Spleen (tissue), 11 donors: Measurements from ENCODE around the gene SPTBN5. TPM values are rescaled to one million over a fixed set of nuclear protein-coding genes. Genes with fewer than 3 reads are reported as not detected.
A peak's percentile ranks its signal among the peaks of the same experiment; 100 is the strongest.

Experiments
- DNase-seq: peaks from one replicate; pipeline ENCODE4 v3.0.0-alpha.2; 2020
- H3K27ac ChIP-seq, 8 donors: fragments of 200-600 bp; sonication (generic) in 7 of 8; 1 replicate in 4 of 8; 2 replicates in 4 of 8; pipeline versions ENCODE4 v1.5.0 to v1.8.0; 2016 to 2021; ENCODE audit warnings: inconsistent platforms in 4 of 8, mild to moderate bottlenecking in 4 of 8, moderate library complexity in 1 of 8
- H3K27me3 ChIP-seq, 7 donors: fragments of 200-600 bp; sonication (generic) in 6 of 7; replicated peaks in 1 of 7; 1 replicate in 4 of 7; 2 replicates in 3 of 7; pipeline versions ENCODE4 v1.5.0 to v1.8.0; 2016 to 2021; ENCODE audit warnings: inconsistent platforms in 3 of 7, mild to moderate bottlenecking in 1 of 7
- H3K36me3 ChIP-seq, 6 donors: fragments of 200-600 bp; sonication (generic) in 5 of 6; 1 replicate in 4 of 6; 2 replicates in 2 of 6; pipeline versions ENCODE4 v1.5.0 to v1.8.0; 2016 to 2021; ENCODE audit warnings: inconsistent platforms in 2 of 6
- H3K4me1 ChIP-seq, 6 donors: fragments of 200-600 bp; sonication (generic) in 5 of 6; 1 replicate in 3 of 6; 2 replicates in 3 of 6; pipeline versions ENCODE4 v1.5.0 to v1.8.0; 2016 to 2021; ENCODE audit warnings: inconsistent platforms in 3 of 6
- H3K4me3 ChIP-seq, 8 donors: fragments of 200-600 bp; sonication (generic) in 7 of 8; 1 replicate in 4 of 8; 2 replicates in 4 of 8; pipeline versions ENCODE4 v1.5.0 to v1.8.0; 2016 to 2021; ENCODE audit warnings: inconsistent platforms in 4 of 8, mild to moderate bottlenecking in 4 of 8, moderate library complexity in 2 of 8
- H3K9me3 ChIP-seq, 8 donors: fragments of 200-600 bp; sonication (generic) in 7 of 8; 1 replicate in 4 of 8; 2 replicates in 4 of 8; pipeline versions ENCODE4 v1.5.0 to v1.8.0; 2016 to 2021; ENCODE audit warnings: inconsistent platforms in 4 of 8
- CTCF ChIP-seq, 11 experiments: fragments of 200-600 bp in 7 of 11; fragments of 450-650 bp in 4 of 11; sonication (generic) in 4 of 11; IDR thresholded peaks in 8 of 11; conservative IDR thresholded peaks in 3 of 11; 1 replicate in 7 of 11; 2 replicates in 4 of 11; pipeline versions ENCODE4 v1.4.0 to v1.8.0; 2016 to 2021; ENCODE audit warnings: antibody characterized with exemption in 11 of 11, inconsistent platforms in 4 of 11, mild to moderate bottlenecking in 1 of 11
- POLR2A ChIP-seq, 3 donors: fragments of 450-650 bp; IDR thresholded peaks; one replicate each; pipeline ENCODE4 v1.5.1; 2017; ENCODE audit warnings: antibody characterized with exemption in 3 of 3, mild to moderate bottlenecking in 1 of 3
- POLR2AphosphoS5 ChIP-seq, 3 donors: sonication (generic); formaldehyde crosslinking; IDR thresholded peaks; one replicate each; pipeline ENCODE4 v1.5.1; 2017; ENCODE audit warnings: antibody characterized with exemption in 3 of 3
- WGBS, 5 donors: extraction: QIAGEN DNeasy Blood & Tissue Kit in 3 of 5; methylation state at CpG; one replicate each; pipeline versions ENCODE4 v1.1.5 to v1.1.7; 2013 to 2018; 5-methylcytosine and 5-hydroxymethylcytosine counted together
- intact Hi-C: fragments of 100-400 bp; cut with DNase I; formaldehyde crosslinking; loops from one replicate; pipeline ENCODE4 v1.15.0; 2023; ENCODE audit warnings: low total_unique reads
- polyA plus RNA-seq, 3 donors: library from polyadenylated mRNA; stranded (reverse); fragments of 200-250 nt; gene quantifications; one replicate each; pipeline ENCODE4 v1.2.1, GENCODE V29; 2013
- total RNA-seq, 7 donors: library from RNA; depleted of rRNA in 3 of 7; stranded (reverse); fragments of >200 nt in 3 of 7; fragmentation: NEBNext Ultra II Directional in 4 of 7; extraction: Animal tissue kit (Norgen Biotek cat#: 25700) in 4 of 7; gene quantifications; one replicate each; pipeline versions ENCODE4 v1.1.0 to v1.2.1, GENCODE V29; 2016 to 2021
- donor health status: healthy with polysubstance abuse.
- donor health status: DM: no; HTN: no; CAD: no; lungs with moderate emphysema.
- donor health status: DM: no; HTN: no; CAD: no.
- donor health status: Bipolar disorder and iron deficiency.
- donor health status: healthy.
- donor health status: DM: no; HTN: no; CAD: no.
- donor health status: DM: yes; HTN: yes; CAD: no.

The SPTBN5 gene
- total and polyA plus RNA-seq, 10 donors, result 0.19 to 2.0 (median 0.73) TPM

DNA sequence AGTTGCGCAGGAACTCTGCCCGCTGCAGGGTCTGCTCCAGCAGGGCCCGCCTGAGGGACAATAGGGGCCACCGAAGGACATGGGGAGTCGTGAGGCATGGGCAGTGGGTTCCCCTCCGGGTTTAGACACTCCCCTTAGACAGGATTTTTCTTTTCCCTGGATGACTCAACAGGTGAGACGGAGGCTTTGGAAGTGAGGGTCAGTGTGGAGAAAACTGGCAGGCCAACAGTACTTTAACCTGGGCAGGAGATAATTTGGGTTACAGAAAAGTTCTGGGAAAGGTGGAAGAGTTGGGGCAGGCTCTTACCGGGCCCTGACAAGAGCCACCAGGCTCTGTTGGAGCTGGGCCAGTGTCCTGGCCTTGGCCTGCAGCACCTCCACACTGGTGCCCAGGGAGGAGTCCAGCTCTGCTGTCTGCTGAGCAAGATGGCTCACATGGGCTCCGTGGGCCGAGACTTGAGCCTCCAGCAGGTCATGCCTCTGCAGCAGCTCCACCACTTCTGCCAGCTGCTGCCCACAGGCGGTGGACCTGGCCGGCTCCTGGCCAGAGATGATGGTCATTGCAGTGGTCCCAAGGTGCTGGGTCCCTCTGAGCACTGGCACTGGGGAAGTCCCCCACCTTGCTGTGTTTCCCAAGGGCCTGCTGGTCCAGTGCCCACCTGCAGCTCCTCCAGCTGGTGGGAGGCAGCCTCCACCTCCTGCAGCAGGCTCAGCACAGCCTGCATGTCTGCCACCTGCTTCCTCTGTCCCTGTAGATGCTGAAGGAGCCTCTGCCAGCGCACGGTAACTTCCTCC is 11.0 kb downstream of the SPTBN5 start:
- H3K4me3 ChIP-seq, result no peak overlapping the region
- no peaks in the 10 kb centered on the region for H3K36me3 ChIP-seq
- peaks cover 4 to 23% (median 17%) of the 10 kb centered on the region in 6 donors for H3K4me1 ChIP-seq
- no peak for TF ChIP-seq POLR2A (IDR thresholded peaks at IDR 0.05)
- no peak for TF ChIP-seq CTCF (IDR thresholded peaks at IDR 0.05 in 8 of 11, conservative IDR thresholded peaks at IDR 0.05 in 3 of 11)
- TF ChIP-seq POLR2AphosphoS5 (IDR thresholded peaks at IDR 0.05), result peak in 1 of 3 donors; percentile 19
- no peaks in the 10 kb centered on the region for H3K9me3 ChIP-seq
- intact Hi-C loops, result no loop called here
- peaks cover 0 to 52% (median 13%) of the 10 kb centered on the region in 7 donors for H3K27me3 ChIP-seq
- WGBS, 5 donors, result 72 to 80% (median 75%) methylated on average over 9 to 14 of the region's 14 CpGs
- DNase-seq, result no peak
- H3K27ac ChIP-seq, result no peak overlapping the region

- 24 to 38% (median 32%) methylated on average over 44 to 72 of the region's 81 CpGs for WGBS, 5 donors
- Histone ChIP-seq H3K27me3 (peaks cover 0 to 54% (median 13%) of the 10 kb centered on the region in 7 donors), H3K36me3 (no peaks in the 10 kb centered on the region), H3K27ac (no peak overlapping the region), H3K9me3 (no peaks in the 10 kb centered on the region), H3K4me3 (peak overlapping the region in 4 of 8 donors; percentile 3 to 58 (median 18)), H3K4me1 (peaks cover 4 to 22% (median 17%) of the 10 kb centered on the region in 6 donors)
- DNase-seq, result no peak
- TF ChIP-seq POLR2AphosphoS5 (IDR thresholded peaks at IDR 0.05) (no peak), CTCF (IDR thresholded peaks at IDR 0.05 in 8 of 11, conservative IDR thresholded peaks at IDR 0.05 in 3 of 11) (no peak), POLR2A (IDR thresholded peaks at IDR 0.05) (no peak)
- intact Hi-C loops, result no loop called here
Observed at GRCh38 chr15:41881920-41882688, 11.7 kb downstream of the SPTBN5 start.

DNA sequence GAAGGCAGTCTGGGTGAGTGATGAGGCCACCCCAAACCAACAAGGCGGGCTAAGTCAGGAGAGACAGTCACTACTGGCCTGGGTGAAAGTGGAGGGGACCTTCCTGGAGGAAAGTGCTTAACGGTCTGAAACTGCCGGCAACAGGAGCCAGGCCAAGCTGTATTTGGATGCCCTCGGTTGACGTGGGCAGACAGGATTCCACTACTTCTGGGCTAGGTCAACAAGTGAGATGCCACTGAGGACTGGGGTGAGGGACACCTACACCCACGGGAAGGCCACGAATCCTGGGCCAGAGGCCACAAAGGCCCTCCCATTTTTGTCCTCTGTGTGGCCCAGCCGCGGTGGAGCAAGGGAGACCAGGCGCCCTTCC is 12.3 kb downstream of the SPTBN5 start:
- Histone ChIP-seq H3K9me3 (no peaks in the 10 kb centered on the region), H3K4me3 (peak overlapping the region in 3 of 8 donors; percentile 3 to 58 (median 25)), H3K36me3 (no peaks in the 10 kb centered on the region), H3K27me3 (peaks cover 0 to 57% (median 13%) of the 10 kb centered on the region in 7 donors), H3K27ac (no peak overlapping the region), H3K4me1 (peaks cover 4 to 22% (median 17%) of the 10 kb centered on the region in 6 donors)
- no peak for DNase-seq
- TF ChIP-seq POLR2A (IDR thresholded peaks at IDR 0.05) (no peak), CTCF (IDR thresholded peaks at IDR 0.05 in 8 of 11, conservative IDR thresholded peaks at IDR 0.05 in 3 of 11) (no peak), POLR2AphosphoS5 (IDR thresholded peaks at IDR 0.05) (no peak)
- WGBS, 5 donors, result 41 to 63% (median 50%) methylated on average over 10 of the region's 10 CpGs
- intact Hi-C loops, result no loop called here

GRCh38 chr15:41881086-41881485 is 12.8 kb downstream of the SPTBN5 start:
- intact Hi-C loops, result no loop called here
- H3K9me3 ChIP-seq, result no peaks in the 10 kb centered on the region
- TF ChIP-seq CTCF (IDR thresholded peaks at IDR 0.05 in 8 of 11, conservative IDR thresholded peaks at IDR 0.05 in 3 of 11), result no peak
- TF ChIP-seq POLR2A (IDR thresholded peaks at IDR 0.05), result no peak
- no peak for TF ChIP-seq POLR2AphosphoS5 (IDR thresholded peaks at IDR 0.05)
- H3K27ac ChIP-seq, result no peak overlapping the region
- H3K4me1 ChIP-seq, result peaks cover 4 to 22% (median 17%) of the 10 kb centered on the region in 6 donors
- DNase-seq, result no peak
- peaks cover 0 to 62% (median 13%) of the 10 kb centered on the region in 7 donors for H3K27me3 ChIP-seq
- no peak overlapping the region for H3K4me3 ChIP-seq
- 83 to 91% (median 87%) methylated on average over 6 to 8 of the region's 8 CpGs for WGBS, 5 donors
- H3K36me3 ChIP-seq, result no peaks in the 10 kb centered on the region
